MCF 10A (cell line): ENCODE data around the gene HAP1. TPM values are rescaled to one million over a fixed set of nuclear protein-coding genes. Genes with fewer than 3 reads are reported as not detected.
"Not testable (repeated sequence)": the region's sequence is repeated elsewhere in the genome, so short reads cannot be mapped to it uniquely, and the experiment has no call there.

Source experiments
- BruUV-seq: library from RNA; stranded (reverse); fragments of 400-500 nt; replicated peaks from 2 replicates; lab custom pipeline; 2021; lab: Mats Ljungman, UMichigan
- CTCF ChIA-PET: fragments of 300-600 bp; sonication (Branson Sonifier 250); formaldehyde crosslinking; extraction: SDS; loops from one replicate; lab custom pipeline; 2021; ENCODE audit warnings: antibody characterized with exemption, inconsistent platforms; lab: Yijun Ruan, JAX
- POLR2A ChIA-PET: fragments of 300-600, 350-650 bp; sonication (Branson Sonifier 250); formaldehyde crosslinking; extraction: SDS; loops from one replicate; lab custom pipeline; 2020; ENCODE audit warnings: antibody characterized with exemption, inconsistent platforms; lab: Yijun Ruan, JAX
- DNase-seq: peaks from one replicate; pipeline ENCODE4 v3.0.0-alpha.2; 2018; ENCODE audit not compliant: unreplicated experiment
- H3K27ac Mint-ChIP-seq: one replicate; pipeline ENCODE4 v1.8.0; 2022; ENCODE audit warnings: mild to moderate bottlenecking, low read depth, mixed read lengths; ENCODE audit not compliant: unreplicated experiment
- H3K27me3 Mint-ChIP-seq: one replicate; pipeline ENCODE4 v1.8.0; 2022; ENCODE audit warnings: mixed read lengths; ENCODE audit not compliant: insufficient read depth, unreplicated experiment
- H3K36me3 Mint-ChIP-seq: one replicate; pipeline ENCODE4 v1.8.0; 2022; ENCODE audit warnings: mild to moderate bottlenecking, moderate library complexity, mixed read lengths; ENCODE audit not compliant: insufficient read depth, unreplicated experiment
- H3K4me1 Mint-ChIP-seq: one replicate; pipeline ENCODE4 v1.8.0; 2022; ENCODE audit warnings: mixed read lengths; ENCODE audit not compliant: insufficient read depth, unreplicated experiment
- H3K4me3 Mint-ChIP-seq: one replicate; pipeline ENCODE4 v1.8.0; 2022; ENCODE audit warnings: mild to moderate bottlenecking, moderate library complexity, mixed read lengths; ENCODE audit not compliant: unreplicated experiment
- H3K9me3 Mint-ChIP-seq: one replicate; pipeline ENCODE4 v1.8.0; 2022; ENCODE audit warnings: mixed read lengths; ENCODE audit not compliant: unreplicated experiment
- CTCF ChIP-seq: fragments of 200-600 bp; IDR thresholded peaks from one replicate; pipeline ENCODE4 v1.8.0; 2022; ENCODE audit warnings: antibody characterized with exemption, mild to moderate bottlenecking; ENCODE audit not compliant: unreplicated experiment
- intact Hi-C: fragments of 100-400 bp; cut with micrococcal nuclease; formaldehyde crosslinking; loops from 2 replicates; pipeline ENCODE4 v1.14.1; 2022
- total RNA-seq: library from RNA; stranded (reverse); gene quantifications from 2 replicates; pipeline ENCODE4 v1.2.3, GENCODE V29; 2022

HAP1 gene
- total RNA-seq, 1 experiment from 2014 or later: 0.37 TPM

- TF ChIP-seq CTCF: no peak
- Mint-ChIP-seq H3K27ac (no peak overlapping the region), H3K4me3 (no peak overlapping the region), H3K36me3 (peaks cover 30% of the 10 kb centered on the region), H3K9me3 (no peaks in the 10 kb centered on the region), H3K27me3 (no peaks in the 10 kb centered on the region), H3K4me1 (peaks cover 6% of the 10 kb centered on the region)
- CTCF ChIA-PET: interaction anchor here (0.8 kb wide), 1 partner anchor 10 kb away, joined by 3 read pairs; no protein-coding TSS in a partner anchor
- intact Hi-C loops: no loop called here
- POLR2A ChIA-PET: no interaction called here
- BruUV-seq: no TSS peak
- no peak for DNase-seq
Measured at GRCh38 chr17:41686281-41686680, 48.2 kb downstream of the HAP1 start.

- CTCF ChIA-PET, DNase-seq, H3K27ac Mint-ChIP-seq, H3K4me3 Mint-ChIP-seq, H3K9me3 Mint-ChIP-seq, intact Hi-C loops, POLR2A ChIA-PET, BruUV-seq, H3K4me1 Mint-ChIP-seq, H3K27me3 Mint-ChIP-seq: not testable (repeated sequence)
- peaks cover 25% of the 10 kb centered on the region for H3K36me3 Mint-ChIP-seq
Measured at GRCh38 chr17:41685753-41686152, 48.7 kb downstream of the HAP1 start.

- H3K4me3 Mint-ChIP-seq: no peak overlapping the region
- no TSS peak for BruUV-seq
- CTCF ChIA-PET: no interaction called here
- no peaks in the 10 kb centered on the region for H3K27me3 Mint-ChIP-seq
- peaks cover 10% of the 10 kb centered on the region for H3K4me1 Mint-ChIP-seq
- intact Hi-C loops: no loop called here
- TF ChIP-seq CTCF: no peak
- no peak overlapping the region for H3K27ac Mint-ChIP-seq
- no peak for DNase-seq
- peaks cover 14% of the 10 kb centered on the region for H3K36me3 Mint-ChIP-seq
- H3K9me3 Mint-ChIP-seq: no peaks in the 10 kb centered on the region
- POLR2A ChIA-PET: no interaction called here
Measured at GRCh38 chr17:41684035-41684434, 50.4 kb downstream of the HAP1 start.

- no TSS peak for BruUV-seq
- Mint-ChIP-seq H3K27ac (no peak overlapping the region), H3K4me1 (peaks cover 15% of the 10 kb centered on the region), H3K27me3 (no peaks in the 10 kb centered on the region), H3K9me3 (no peaks in the 10 kb centered on the region), H3K36me3 (peaks cover 8% of the 10 kb centered on the region), H3K4me3 (no peak overlapping the region)
- ChIA-PET POLR2A (interaction anchor here (0.9 kb wide), 1 partner anchor 874 kb away, joined by 3 read pairs; no protein-coding TSS in a partner anchor), CTCF (interaction anchor here (0.6 kb wide), 1 partner anchor 243 kb away, joined by 5 read pairs; the partner anchor contains the start of gene KRT38)
- intact Hi-C loops: no loop called here
- TF ChIP-seq CTCF: no peak
- no peak for DNase-seq
Measured at GRCh38 chr17:41683441-41684007, 50.9 kb downstream of the HAP1 start.
